Melanocyte of skin (primary cell): ENCODE results near the gene MRPL47. TPM values are rescaled to one million over a fixed set of nuclear protein-coding genes. Genes with fewer than 3 reads are reported as not detected.

ENCODE experiments used
- small RNA-seq, 2 donors: library from RNA; depleted of rRNA; stranded (forward); fragments of <200 nt; gene quantifications; one replicate each; pipeline ENCODE3, GENCODE V24; 2012
- total RNA-seq, 2 donors: library from RNA; depleted of rRNA; stranded (reverse); fragments of >200 nt; gene quantifications; 2 replicates each; pipeline ENCODE4 v1.2.3, GENCODE V29; 2012

Gene MRPL47
- total RNA-seq: 10 to 100 TPM; 34.4 to 44.3 TPM

DNA sequence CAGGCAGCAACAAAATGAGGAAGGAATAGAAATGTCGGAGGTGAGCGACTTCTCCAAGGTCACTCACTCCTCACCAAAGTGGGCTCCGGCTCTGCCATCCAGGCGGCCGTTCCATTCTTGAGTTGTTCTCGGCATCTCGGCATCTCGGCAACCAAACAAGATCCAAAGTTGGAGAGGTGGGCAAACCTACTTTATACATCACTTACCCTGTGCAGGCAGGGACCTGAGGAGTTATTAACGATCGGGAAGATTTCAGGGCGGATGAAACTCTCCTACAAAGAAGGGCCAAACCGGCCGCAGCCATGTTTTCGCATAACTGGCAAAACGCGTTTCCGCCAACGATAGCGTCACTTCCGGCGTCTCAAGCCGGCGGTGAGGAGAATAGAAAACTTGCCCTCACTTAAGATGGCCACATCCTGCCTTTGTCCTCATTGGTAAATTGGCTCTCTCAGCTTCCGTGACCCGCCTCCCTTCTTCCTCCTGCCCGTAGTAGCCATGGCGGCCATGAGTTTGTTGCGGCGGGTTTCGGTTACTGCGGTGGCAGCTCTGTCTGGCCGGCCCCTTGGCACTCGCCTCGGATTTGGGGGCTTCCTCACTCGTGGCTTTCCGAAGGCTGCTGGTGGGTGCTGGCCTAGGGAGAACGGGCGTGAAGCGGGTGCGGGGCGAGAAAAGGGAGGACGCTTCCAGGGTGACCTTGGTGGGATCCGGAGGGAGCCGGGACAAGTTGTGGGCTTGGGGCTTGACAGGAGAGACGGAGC is at the start of gene MRPL47, which contains the start of gene NDUFB5:
MRPL47 (minus strand) TSS at position 318 of the 758 bp plus-strand sequence; CDS start at position 304, 14 bp downstream.
NDUFB5 (plus strand) TSS at position 474 of the 758 bp plus-strand sequence; CDS start at position 496, 22 bp downstream.

DNA sequence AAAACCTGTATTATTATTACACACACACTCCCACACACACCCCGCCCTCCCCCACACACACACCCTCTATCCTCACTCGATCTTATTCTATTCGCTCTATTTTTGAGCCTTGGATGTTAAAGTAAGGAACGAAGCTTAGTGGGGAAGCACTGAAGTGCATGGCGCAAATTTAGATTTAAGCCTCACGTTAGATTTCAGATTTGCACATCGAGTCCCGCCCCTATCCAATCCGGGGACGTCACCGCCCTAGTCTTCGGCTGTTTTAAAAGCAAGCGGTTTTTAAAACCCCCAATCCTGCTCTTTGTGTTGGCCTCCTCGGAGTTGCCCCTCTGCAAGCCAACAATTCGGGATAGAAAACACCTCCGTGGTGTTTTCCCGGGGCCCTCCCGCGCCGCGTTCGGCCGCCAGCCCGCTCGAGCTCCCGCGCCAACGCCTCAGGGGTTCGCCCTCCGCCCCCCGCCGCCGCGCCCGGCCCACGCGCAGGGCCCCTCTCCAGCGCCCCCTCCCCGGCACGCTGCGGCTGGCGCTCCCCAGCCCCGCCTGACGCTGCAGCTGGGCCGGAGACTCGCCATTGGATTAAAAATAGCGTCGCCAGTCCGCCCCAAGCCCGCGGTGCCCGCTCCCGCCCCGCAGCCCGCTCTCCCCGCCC is 48.1 kb upstream of the MRPL47 start, which contains the start of gene USP13:
USP13 (plus strand) TSS at position 594 of the 649 bp plus-strand sequence. CDS start 186 bp downstream, outside the sequence.

DNA sequence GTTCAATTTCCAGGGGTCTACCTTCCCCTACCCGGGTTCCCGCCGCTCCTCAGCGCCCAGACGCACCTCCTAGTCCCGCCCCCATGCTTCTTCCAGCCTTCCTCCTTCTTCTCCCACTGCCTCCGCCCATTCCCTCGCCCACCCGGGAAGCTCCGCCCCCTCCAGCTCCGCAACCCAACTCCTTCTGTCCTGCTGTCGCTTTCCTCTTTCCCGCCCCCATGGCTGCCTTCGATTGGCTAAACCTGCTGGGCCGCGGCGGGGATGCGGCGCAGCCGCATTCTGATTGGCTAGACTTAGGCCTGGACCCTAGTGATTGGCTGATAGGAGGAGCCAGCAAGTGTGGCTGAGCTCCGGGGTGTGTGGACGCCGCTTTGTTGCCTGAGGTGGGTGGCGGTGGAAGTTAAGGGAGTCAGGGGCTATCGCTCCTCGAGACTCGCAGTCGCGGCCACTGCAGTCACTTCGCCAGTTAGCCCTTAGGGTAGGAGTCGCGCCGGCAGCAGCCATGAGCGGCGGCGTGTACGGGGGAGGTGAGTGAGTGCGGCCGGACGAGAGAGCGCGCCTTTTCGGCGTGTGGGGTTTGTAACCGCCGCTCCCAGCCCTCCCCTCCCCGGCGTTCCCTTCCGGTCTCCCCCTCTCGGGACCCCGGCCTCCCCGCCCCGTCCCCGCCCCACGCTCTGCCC is 41.7 kb downstream of the MRPL47 start, which contains the start of gene ACTL6A:
ACTL6A (plus strand) TSS at position 336 of the 680 bp plus-strand sequence; CDS start at position 503, 167 bp downstream.

Small RNA genes lying within 50 kb of the gene (small RNA-seq; reads per million reads assigned to genes)
- gene AC090425.1 (0 to 0.21 reads per million in 2 donors), gene RF01210 (0 to 0.04 reads per million in 2 donors)

Other genes with a start within 250 kb of the MRPL47 start
- gene GNB4, start 153.2 kb downstream of the MRPL47 start, total RNA-seq: 100 to 1,000 TPM in 1 of 2 donors, 10 to 100 TPM in 1; 90.5 to 114 TPM
- gene ACTL6A, start 41.7 kb downstream of the MRPL47 start, total RNA-seq: 10 to 100 TPM; 31.3 to 66.6 TPM
- gene NDUFB5, start 156 bp upstream of the MRPL47 start, total RNA-seq: 100 to 1,000 TPM in 1 of 2 donors, 10 to 100 TPM in 1; 78.5 to 104 TPM
- gene USP13, start 48.4 kb upstream of the MRPL47 start, total RNA-seq: 10 to 100 TPM; 14.8 to 19.0 TPM